Measurements from ENCODE around the gene MYO5A. TPM values are rescaled to one million over a fixed set of nuclear protein-coding genes. Genes with fewer than 3 reads are reported as not detected.
A peak's percentile ranks its signal among the peaks of the same experiment; 100 is the strongest.

The MYO5A gene
- total and polyA plus RNA-seq, 2 donors (not counting 3 experiments of a cell fraction or from before 2014, with no cell fraction given), result 31.9 to 91.9 TPM

DNA sequence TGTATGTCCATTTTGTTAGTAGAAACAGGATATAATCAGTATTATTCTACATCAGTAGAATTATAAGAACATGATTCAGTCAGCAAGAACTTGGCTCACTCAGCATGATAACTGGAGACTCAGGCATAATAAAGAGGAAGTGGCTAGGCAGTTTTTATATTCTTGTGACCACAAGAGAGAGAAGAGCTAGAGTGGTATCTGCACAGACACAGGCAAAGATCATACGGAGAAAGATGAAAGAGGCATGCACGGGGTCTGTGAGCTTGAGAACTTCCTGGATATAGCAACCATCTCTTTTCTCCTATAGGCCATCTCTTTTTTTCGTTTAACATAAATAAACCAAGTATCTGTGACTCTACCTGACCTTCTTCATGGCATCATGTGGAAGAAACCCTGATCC lies 46.8 kb downstream of the MYO5A start:
- intact Hi-C loops (cut with micrococcal nuclease) (loop anchor here (2.0 kb wide), 3 partner anchors 15 to 87 kb away; partner anchors contain the start of genes ARPP19 and MYO5A), dilution Hi-C loops (cut with MboI; ENCODE audit: extremely low pct_ligation_motif_present, low sequenced_read_pairs) (no loop called here)
- H3K36me3 ChIP-seq (ENCODE audit: control insufficient read depth in 2 of 2, extremely low read depth in 1 of 2, insufficient read depth in 2 of 2, low read length in 2 of 2), result no peaks in the 10 kb centered on the region
- no peak overlapping the region for H3K4me3 ChIP-seq (replicated peaks in 1 of 3; ENCODE audit: insufficient read depth in 1 of 3, low read depth in 1 of 3, low read length in 3 of 3)
- peak; percentile 75 for DNase-seq (ENCODE audit: low read depth, low spot score)
- peak overlapping the region; percentile 92 for H3K27ac ChIP-seq (ENCODE audit: insufficient read depth, low read depth, low read length)
- ChIA-PET CTCF (interaction anchor here (1.0 to 1.2 kb wide), 4 partner anchors 14 to 222 kb away, joined by 3 to 5 read pairs (median 5); no protein-coding TSS in a partner anchor), POLR2A (interaction anchor here (0.6 kb wide), 1 partner anchor 161 kb away, joined by 3 read pairs; no protein-coding TSS in a partner anchor)
- H3K27me3 ChIP-seq (ENCODE audit: control insufficient read depth in 2 of 2, insufficient read depth in 2 of 2, low read length in 2 of 2), result no peaks in the 10 kb centered on the region
- peak; percentile 59 for FAIRE-seq
- no TSS peak for BruUV-seq (replicated peaks)
- H3K9me1 ChIP-seq (replicated peaks; ENCODE audit: control insufficient read depth, extremely low read depth, insufficient read depth, low read length), result no peaks in the 10 kb centered on the region
- peaks cover 76% of the 10 kb centered on the region for H3K79me2 ChIP-seq (ENCODE audit: control insufficient read depth, insufficient read depth, low read length)
- H3K4me1 ChIP-seq (ENCODE audit: control insufficient read depth, extremely low read depth, insufficient read depth, low read length), result peaks cover 63% of the 10 kb centered on the region
- no peaks in the 10 kb centered on the region for H4K20me1 ChIP-seq (replicated peaks; ENCODE audit: control insufficient read depth, extremely low read depth, insufficient read depth, low read length)
- TF ChIP-seq EZH2 (IDR thresholded peaks at IDR 0.05; ENCODE audit: borderline replicate concordance, low read depth, low read length, severe bottlenecking) (no peak), FOS (IDR thresholded peaks at IDR 0.05; ENCODE audit: borderline replicate concordance, insufficient read depth, low read length) (peak; percentile 68), JUN (IDR thresholded peaks at IDR 0.05; ENCODE audit: borderline replicate concordance, insufficient read depth, insufficient read length, low read depth) (peak; percentile 6), MYC (IDR thresholded peaks at IDR 0.05; ENCODE audit: low read depth, low read length) (no peak), POLR2AphosphoS5 (IDR thresholded peaks at IDR 0.05; ENCODE audit: insufficient read depth, low read depth, low read length) (peak; percentile 26), GATA2 (IDR thresholded peaks at IDR 0.05; ENCODE audit: insufficient read depth, insufficient read length, low read depth, low read length) (peak; percentile 47), POLR2A (IDR thresholded peaks at IDR 0.05; ENCODE audit: low read depth, low read length) (peak; percentile 44)
- TF ChIP-seq, protein P1, sequence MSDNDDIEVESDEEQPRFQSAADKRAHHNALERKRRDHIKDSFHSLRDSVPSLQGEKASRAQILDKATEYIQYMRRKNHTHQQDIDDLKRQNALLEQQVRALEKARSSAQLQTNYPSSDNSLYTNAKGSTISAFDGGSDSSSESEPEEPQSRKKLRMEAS (IDR thresholded peaks at IDR 0.05; ENCODE audit: insufficient read depth, insufficient read length), result no peak
- TF ChIP-seq, protein P2, sequence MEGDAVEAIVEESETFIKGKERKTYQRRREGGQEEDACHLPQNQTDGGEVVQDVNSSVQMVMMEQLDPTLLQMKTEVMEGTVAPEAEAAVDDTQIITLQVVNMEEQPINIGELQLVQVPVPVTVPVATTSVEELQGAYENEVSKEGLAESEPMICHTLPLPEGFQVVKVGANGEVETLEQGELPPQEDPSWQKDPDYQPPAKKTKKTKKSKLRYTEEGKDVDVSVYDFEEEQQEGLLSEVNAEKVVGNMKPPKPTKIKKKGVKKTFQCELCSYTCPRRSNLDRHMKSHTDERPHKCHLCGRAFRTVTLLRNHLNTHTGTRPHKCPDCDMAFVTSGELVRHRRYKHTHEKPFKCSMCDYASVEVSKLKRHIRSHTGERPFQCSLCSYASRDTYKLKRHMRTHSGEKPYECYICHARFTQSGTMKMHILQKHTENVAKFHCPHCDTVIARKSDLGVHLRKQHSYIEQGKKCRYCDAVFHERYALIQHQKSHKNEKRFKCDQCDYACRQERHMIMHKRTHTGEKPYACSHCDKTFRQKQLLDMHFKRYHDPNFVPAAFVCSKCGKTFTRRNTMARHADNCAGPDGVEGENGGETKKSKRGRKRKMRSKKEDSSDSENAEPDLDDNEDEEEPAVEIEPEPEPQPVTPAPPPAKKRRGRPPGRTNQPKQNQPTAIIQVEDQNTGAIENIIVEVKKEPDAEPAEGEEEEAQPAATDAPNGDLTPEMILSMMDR (IDR thresholded peaks at IDR 0.05; ENCODE audit: extremely low read depth in 1 of 2, insufficient read depth in 1 of 2, low read depth in 1 of 2, low read length in 2 of 2), result no peak
- H3K9me3 ChIP-seq (replicated peaks; ENCODE audit: control insufficient read depth, insufficient read depth, low read length), result no peaks in the 10 kb centered on the region
- peak overlapping the region; percentile 12 for H3K9ac ChIP-seq (replicated peaks; ENCODE audit: extremely low read depth, insufficient read depth, low read length)
- H3K4me2 ChIP-seq (ENCODE audit: insufficient read depth, low read length), result peak overlapping the region; percentile 33
- no peak overlapping the region for H2AFZ ChIP-seq (ENCODE audit: low read depth, low read length)

Data from endothelial cell of umbilical vein (primary cell).